ENCODE data around the gene JARID2. TPM values are rescaled to one million over a fixed set of nuclear protein-coding genes. Genes with fewer than 3 reads are reported as not detected.

JARID2 gene
- total and polyA plus RNA-seq, 2 of the 8 experiments (the other 6 are each of a cell fraction or from before 2014, with no cell fraction given): 60.1 to 239 TPM

DNA sequence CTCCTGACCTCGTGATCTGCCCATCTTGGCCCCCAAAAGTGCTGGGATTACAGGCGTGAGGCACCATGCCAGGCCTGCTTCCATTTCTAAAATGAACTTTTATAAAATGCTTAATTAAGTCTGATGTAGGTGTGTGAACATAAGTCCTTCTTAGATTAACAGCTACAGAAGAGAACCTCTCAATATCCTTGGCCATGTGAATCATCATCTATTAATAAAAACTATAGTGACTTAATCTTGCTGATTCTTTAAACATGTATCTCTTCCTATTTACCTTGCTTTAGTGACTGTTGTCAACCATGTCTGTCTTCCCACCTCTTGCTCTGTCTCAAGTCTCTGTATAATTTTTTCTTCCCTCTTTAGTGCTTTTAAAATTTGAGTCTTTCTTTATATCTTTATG, 127.1 kb downstream of the JARID2 start (continued):
- TF ChIP-seq, protein P1, sequence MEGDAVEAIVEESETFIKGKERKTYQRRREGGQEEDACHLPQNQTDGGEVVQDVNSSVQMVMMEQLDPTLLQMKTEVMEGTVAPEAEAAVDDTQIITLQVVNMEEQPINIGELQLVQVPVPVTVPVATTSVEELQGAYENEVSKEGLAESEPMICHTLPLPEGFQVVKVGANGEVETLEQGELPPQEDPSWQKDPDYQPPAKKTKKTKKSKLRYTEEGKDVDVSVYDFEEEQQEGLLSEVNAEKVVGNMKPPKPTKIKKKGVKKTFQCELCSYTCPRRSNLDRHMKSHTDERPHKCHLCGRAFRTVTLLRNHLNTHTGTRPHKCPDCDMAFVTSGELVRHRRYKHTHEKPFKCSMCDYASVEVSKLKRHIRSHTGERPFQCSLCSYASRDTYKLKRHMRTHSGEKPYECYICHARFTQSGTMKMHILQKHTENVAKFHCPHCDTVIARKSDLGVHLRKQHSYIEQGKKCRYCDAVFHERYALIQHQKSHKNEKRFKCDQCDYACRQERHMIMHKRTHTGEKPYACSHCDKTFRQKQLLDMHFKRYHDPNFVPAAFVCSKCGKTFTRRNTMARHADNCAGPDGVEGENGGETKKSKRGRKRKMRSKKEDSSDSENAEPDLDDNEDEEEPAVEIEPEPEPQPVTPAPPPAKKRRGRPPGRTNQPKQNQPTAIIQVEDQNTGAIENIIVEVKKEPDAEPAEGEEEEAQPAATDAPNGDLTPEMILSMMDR (IDR thresholded peaks at IDR 0.05; ENCODE audit: control extremely low read depth in 1 of 3, insufficient read depth in 1 of 3, low read depth in 1 of 3, low read length in 3 of 3): no peak
- TF ChIP-seq, protein P2, sequence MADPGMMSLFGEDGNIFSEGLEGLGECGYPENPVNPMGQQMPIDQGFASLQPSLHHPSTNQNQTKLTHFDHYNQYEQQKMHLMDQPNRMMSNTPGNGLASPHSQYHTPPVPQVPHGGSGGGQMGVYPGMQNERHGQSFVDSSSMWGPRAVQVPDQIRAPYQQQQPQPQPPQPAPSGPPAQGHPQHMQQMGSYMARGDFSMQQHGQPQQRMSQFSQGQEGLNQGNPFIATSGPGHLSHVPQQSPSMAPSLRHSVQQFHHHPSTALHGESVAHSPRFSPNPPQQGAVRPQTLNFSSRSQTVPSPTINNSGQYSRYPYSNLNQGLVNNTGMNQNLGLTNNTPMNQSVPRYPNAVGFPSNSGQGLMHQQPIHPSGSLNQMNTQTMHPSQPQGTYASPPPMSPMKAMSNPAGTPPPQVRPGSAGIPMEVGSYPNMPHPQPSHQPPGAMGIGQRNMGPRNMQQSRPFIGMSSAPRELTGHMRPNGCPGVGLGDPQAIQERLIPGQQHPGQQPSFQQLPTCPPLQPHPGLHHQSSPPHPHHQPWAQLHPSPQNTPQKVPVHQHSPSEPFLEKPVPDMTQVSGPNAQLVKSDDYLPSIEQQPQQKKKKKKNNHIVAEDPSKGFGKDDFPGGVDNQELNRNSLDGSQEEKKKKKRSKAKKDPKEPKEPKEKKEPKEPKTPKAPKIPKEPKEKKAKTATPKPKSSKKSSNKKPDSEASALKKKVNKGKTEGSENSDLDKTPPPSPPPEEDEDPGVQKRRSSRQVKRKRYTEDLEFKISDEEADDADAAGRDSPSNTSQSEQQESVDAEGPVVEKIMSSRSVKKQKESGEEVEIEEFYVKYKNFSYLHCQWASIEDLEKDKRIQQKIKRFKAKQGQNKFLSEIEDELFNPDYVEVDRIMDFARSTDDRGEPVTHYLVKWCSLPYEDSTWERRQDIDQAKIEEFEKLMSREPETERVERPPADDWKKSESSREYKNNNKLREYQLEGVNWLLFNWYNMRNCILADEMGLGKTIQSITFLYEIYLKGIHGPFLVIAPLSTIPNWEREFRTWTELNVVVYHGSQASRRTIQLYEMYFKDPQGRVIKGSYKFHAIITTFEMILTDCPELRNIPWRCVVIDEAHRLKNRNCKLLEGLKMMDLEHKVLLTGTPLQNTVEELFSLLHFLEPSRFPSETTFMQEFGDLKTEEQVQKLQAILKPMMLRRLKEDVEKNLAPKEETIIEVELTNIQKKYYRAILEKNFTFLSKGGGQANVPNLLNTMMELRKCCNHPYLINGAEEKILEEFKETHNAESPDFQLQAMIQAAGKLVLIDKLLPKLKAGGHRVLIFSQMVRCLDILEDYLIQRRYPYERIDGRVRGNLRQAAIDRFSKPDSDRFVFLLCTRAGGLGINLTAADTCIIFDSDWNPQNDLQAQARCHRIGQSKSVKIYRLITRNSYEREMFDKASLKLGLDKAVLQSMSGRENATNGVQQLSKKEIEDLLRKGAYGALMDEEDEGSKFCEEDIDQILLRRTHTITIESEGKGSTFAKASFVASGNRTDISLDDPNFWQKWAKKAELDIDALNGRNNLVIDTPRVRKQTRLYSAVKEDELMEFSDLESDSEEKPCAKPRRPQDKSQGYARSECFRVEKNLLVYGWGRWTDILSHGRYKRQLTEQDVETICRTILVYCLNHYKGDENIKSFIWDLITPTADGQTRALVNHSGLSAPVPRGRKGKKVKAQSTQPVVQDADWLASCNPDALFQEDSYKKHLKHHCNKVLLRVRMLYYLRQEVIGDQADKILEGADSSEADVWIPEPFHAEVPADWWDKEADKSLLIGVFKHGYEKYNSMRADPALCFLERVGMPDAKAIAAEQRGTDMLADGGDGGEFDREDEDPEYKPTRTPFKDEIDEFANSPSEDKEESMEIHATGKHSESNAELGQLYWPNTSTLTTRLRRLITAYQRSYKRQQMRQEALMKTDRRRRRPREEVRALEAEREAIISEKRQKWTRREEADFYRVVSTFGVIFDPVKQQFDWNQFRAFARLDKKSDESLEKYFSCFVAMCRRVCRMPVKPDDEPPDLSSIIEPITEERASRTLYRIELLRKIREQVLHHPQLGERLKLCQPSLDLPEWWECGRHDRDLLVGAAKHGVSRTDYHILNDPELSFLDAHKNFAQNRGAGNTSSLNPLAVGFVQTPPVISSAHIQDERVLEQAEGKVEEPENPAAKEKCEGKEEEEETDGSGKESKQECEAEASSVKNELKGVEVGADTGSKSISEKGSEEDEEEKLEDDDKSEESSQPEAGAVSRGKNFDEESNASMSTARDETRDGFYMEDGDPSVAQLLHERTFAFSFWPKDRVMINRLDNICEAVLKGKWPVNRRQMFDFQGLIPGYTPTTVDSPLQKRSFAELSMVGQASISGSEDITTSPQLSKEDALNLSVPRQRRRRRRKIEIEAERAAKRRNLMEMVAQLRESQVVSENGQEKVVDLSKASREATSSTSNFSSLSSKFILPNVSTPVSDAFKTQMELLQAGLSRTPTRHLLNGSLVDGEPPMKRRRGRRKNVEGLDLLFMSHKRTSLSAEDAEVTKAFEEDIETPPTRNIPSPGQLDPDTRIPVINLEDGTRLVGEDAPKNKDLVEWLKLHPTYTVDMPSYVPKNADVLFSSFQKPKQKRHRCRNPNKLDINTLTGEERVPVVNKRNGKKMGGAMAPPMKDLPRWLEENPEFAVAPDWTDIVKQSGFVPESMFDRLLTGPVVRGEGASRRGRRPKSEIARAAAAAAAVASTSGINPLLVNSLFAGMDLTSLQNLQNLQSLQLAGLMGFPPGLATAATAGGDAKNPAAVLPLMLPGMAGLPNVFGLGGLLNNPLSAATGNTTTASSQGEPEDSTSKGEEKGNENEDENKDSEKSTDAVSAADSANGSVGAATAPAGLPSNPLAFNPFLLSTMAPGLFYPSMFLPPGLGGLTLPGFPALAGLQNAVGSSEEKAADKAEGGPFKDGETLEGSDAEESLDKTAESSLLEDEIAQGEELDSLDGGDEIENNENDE (IDR thresholded peaks at IDR 0.05; ENCODE audit: insufficient replicate concordance, low read length): no peak
